ENCODE data around the gene SIDT2.
A peak's percentile ranks its signal among the peaks of the same experiment; 100 is the strongest.
"Not testable (repeated sequence)": the region's sequence is repeated elsewhere in the genome, so short reads cannot be mapped to it uniquely, and the experiment has no call there.

SIDT2 gene

DNA sequence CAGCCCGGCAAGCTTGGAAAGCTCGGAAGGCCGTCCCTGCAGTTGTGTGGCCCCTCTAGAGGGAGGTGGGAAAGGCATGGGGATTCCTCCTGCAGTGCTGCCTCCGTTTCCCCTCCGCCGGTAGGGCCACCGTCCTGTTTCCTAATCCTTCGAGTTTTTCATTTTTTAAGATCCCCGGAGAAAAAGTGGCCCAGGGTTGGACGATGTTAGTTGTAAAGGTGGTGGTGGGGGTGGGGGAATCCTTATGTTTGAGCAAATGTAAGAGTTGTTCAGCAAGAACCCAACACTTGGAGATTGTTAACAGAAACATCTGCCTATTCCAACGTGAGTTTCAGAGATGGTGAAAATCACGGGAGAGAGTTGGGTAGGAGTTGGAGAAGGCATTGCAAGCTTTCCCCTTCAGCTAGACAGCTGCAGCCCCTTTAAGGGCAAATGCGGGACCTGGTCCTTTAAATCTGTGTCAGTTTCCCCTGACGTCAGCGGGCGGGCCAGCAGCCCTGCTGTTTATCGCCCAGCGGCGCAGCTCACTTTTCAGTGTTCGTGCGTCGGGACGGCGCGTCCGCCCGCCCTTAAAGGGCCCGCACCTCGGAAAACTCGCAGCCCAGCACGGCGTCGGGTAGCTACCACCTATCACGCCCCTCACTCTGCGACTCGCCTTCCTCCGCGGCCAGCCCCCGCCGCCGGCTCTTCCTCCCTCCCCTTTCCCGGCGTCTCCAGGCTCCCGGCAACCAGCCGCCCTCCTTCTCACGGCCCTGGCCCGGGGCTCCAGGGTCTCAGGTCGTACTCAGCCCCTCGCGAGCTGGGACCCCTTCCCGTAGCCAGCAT is at the start of gene SIDT2:
Gene SIDT2 (plus strand): TSS at position 534 of the 825 bp plus-strand sequence. CDS start 521 bp downstream, outside the sequence.
- peak; percentile 93 for DNase-seq

GRCh38 chr11:117130396-117130795 is 48.1 kb upstream of the SIDT2 start:
- not testable (repeated sequence) for DNase-seq

DNA sequence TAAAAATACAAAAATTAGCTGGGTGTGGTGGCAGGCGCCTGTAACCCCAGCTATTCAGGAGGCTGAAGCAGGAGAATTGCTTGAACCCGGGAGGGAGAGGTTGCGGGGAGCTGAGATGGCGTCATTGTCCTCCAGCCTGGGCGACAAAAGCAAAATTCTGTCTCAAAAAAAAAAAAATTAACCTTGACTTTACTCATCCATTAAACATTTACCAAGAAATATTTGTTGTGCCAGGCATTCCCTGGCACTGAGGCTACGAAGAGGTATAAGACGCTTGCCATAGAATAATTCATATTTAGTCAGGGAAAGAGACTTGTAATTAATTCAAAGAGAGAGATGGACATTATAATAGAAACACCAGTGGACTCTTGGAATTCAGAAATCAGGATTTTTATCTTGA is 47.7 kb upstream of the SIDT2 start:
- DNase-seq, result no peak

GRCh38 chr11:117134431-117134830 is 44.1 kb upstream of the SIDT2 start:
- DNase-seq, result no peak

DNA sequence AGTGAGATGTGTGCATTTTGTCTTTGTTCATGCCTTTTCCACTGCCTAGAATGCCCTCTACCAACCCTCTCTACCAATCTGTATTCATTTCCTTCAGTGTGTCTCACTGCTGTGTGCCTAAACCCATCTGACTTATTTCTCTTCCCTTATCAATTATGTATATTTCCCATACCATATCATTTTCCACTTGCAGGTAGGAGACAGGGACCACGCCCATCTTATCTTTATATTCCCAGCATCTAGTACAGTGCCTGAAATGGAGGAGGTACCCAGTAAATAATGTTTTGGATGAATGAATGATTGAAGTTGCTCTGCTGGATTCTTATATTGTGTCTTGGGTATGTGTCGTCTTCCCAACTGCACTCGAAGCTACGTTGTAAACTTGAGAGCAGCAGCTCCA is 43.6 kb upstream of the SIDT2 start:
- not testable (repeated sequence) for DNase-seq

DNA sequence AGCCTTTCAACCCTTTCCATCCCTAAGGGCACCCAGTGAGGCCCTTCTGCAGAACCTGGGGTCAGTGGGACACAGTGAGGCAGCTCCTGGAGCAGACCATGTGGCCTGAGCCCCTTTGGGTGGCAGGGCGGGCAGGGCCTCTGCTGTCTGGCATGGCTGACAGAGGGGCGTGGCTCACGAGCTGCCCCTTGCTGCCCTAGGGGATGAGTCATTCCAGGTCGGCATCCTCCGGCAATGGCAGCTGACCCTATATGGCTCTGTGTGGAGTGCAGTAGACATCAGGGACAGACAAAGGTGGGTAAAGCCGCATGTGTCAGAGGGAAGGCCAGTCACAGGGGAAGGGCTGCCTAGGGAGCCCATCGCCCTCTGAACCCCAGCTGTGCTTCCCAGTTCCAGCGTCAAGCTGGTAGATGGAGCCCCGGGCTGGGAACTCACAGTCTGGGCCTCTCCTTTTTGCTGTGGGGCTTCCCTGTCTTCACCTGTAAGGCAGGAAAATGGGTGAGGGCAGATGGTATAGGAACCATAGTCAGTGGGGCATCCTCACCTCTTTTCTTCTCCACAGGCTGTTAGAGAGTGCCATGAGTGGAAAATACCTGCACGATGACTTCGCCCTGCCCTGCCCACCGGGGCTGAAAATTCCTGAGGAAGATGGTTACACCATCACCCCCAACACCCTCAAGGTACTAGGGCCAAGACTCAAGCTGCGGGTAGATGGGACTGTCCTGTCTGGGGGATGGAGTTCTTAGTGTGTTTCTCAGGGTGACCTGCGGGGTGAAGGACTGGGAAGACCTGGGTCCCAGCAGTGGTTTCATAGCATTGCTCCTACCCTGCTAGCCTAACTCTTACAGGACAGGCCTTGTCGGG is 41.1 kb upstream of the SIDT2 start:
- DNase-seq, result not testable (repeated sequence)

- peak; percentile 46 for DNase-seq
Observed at GRCh38 chr11:117143390-117143789, 35.2 kb upstream of the SIDT2 start.

GRCh38 chr11:117143871-117144476 is 34.6 kb upstream of the SIDT2 start, which contains the start of gene PAFAH1B2:
TSS of gene PAFAH1B2 (plus strand) at chr11:117144287. CDS start at chr11:117152448, 8,161 bp downstream.
- peak; percentile 94 for DNase-seq

- peak; percentile 74 for DNase-seq
Observed at GRCh38 chr11:117144477-117145392, 33.8 kb upstream of the SIDT2 start.

DNA sequence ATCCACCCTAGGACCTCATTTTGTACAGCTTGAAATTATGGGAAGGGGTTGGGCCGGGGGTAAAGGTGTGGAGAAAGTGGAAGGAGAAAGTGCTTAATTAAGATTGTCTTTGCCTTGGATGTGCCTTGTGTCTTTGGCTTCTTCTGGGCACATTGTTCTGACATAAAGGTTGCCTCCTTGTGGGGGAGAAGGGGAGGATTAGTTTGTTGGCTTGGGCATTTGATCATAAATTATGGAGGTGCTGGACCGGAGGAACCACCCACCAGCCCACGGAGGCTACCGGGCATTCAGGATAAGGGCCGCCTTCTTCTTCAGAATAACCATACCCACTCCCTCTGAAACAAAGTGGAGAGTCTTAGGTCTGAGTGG is 33.2 kb upstream of the SIDT2 start:
- peak; percentile 65 for DNase-seq

DNA sequence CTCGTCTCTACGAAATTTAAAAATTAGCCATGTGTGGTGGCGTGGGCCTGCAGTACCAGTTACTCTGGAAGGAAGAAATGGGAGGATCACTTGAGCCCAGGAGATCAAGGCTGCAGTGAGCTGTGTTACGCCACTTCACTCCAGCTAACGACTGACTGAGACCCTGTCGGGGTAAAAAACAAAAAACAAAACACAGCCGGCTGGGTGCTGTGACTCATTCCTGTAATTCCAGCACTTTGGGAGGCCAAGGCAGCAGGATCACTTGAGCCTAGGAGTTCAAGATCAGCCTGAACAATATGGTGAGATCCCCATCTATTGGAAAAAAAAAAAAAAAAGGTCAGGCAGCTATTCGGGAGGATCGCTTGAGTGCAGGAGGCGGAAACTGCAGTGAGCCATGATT is 32.0 kb upstream of the SIDT2 start:
- DNase-seq, result peak; percentile 53

DNA sequence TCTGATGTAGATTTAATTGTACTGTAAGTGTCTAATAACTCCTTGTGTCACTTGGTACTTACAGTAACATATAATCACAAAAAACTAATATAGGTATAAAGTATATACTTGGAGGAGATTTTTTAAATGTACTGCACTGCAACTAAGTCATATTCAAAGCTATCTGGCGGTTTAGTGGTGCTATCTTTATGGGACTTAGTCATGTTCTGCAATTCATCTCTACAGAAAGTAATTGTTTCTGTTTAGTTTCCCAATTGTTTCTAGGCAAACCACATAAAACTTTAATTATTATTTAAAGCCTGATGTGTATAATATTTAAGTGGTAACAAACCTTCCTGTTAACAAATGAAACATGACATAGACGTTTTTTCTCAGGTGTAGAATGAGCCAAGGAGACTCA is 26.5 kb upstream of the SIDT2 start:
- no peak for DNase-seq

DNA sequence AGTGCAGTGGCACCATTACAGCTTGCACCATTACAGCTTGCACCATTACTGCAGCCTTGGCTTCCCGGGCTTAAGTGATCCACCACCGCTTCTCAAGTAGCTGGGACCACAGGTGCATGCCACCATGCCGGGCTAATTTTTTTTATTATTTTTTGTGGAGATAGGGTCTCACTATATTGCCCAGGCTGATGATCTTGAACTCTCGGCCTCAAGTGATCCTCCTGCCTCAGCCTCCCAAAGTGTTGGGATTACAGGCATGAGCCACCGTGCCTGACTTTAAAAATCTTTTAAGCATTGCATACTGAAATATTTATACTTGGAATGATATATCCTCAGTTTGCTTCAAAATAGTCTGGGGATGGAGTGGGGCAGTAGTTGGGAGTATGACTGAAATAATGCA is 24.1 kb upstream of the SIDT2 start:
- no peak for DNase-seq

DNA sequence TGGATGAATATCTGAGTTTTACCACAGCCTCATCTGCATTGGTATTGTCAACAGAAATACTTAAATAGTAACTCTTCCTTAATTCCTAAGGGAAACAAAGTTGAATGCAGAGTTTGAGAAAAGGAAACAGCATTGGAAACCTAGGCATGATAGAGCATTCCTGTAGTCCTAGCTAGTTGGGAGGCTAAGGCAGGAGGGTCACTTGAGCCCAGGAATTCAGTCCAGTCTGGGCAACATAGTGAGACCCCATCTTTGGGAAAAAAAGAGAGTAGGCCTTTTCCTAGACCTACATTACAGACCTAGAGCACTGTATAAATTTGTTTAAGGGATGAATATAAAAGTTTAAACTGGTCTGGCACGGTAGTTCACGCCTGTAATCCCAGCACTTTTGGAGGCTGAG is 21.0 kb upstream of the SIDT2 start:
- DNase-seq, result no peak

DNA sequence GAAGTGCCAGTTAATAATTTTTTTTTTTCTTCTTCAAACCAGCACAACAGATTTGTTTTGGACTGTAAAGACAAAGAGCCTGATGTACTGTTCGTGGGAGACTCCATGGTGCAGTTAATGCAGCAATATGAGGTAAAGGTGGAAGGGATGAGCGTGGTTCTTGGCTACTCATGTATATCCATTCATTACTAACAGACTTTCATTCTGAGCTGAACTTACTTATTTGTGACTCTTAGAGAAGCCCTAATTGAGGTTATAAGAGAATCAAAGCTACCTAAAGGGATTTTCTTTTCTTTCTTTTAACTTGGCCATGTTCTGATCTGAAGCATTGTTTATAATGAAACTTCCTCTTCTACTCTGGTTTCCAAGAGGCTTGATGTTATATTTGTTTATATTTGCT is 18.7 kb upstream of the SIDT2 start:
- no peak for DNase-seq

DNA sequence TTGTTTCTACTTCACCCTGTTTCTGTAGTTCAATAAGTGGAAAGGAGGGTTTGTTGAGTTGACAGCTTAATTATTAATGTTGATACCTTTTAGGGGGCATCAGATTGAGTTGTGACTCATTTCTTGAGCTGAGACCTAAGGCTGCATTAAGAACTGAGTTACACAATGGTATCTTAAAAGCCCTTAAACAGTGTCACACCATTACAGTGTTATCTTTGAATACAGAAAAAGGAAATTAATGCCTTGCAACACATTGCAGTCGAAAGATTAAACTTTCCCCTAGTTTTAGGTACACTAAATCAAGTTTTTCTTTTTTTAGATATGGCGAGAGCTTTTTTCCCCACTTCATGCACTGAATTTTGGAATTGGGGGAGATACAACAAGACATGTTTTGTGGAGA is 17.7 kb upstream of the SIDT2 start:
- DNase-seq, result no peak

DNA sequence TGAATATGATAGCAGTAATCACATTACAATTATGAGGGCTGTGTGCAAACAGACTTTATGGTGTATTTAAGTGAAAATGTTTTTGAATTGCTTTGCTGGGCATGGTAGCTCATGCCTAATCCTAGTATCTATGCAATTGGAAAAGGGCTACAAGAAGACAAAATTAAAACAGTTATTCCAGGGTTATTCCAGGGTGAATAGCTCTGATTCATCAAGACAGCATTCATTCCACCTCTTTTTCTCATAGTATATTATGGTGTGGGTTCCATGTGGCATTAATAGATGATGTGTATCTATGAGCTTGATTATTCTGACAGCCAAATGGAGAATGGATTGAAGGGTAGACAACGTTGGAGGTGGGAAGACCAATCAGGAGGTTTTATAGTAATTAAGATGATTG is 12.1 kb upstream of the SIDT2 start:
- DNase-seq, result no peak

- no peak for DNase-seq
Observed at GRCh38 chr11:117169736-117170135, 8.8 kb upstream of the SIDT2 start.

GRCh38 chr11:117170210-117170609 is 8.3 kb upstream of the SIDT2 start:
- no peak for DNase-seq

DNA sequence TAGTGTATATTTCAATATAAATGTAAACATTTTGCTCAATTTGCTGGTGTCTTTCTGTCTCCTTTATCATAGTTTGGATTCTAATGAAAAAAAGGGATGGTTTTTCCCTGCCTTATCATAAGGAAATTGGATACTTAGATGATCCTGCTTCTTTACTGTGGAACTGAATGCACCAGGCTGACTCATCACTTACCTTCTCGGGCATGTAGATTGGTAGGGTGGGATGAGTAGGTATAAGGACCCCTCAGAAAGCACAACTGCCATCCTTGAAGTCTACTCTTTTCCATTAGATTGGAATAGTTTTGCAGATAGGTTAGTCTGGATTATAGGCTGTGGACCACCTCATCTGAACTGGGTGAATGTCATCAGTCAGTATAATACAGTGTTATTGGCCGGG is 7.5 kb upstream of the SIDT2 start:
- no peak for DNase-seq

- DNase-seq, result no peak
Observed at GRCh38 chr11:117171404-117172061, 7.0 kb upstream of the SIDT2 start.

All from EL (cell line).